SHP77 (cell line): Measurements from ENCODE around the gene ERP44.

Source experiments
- DNase-seq, 2 experiments: peaks; one replicate each; lab custom pipeline; 2025; lab: John Stamatoyannopoulos, UW

Gene ERP44

GRCh38 chr9:99936947-99937587 is 161.7 kb downstream of the ERP44 start:
- no peak for DNase-seq

- DNase-seq, result no peak
These were observed 167.5 kb downstream of the ERP44 start for GRCh38 chr9:99931155-99931840.

DNA sequence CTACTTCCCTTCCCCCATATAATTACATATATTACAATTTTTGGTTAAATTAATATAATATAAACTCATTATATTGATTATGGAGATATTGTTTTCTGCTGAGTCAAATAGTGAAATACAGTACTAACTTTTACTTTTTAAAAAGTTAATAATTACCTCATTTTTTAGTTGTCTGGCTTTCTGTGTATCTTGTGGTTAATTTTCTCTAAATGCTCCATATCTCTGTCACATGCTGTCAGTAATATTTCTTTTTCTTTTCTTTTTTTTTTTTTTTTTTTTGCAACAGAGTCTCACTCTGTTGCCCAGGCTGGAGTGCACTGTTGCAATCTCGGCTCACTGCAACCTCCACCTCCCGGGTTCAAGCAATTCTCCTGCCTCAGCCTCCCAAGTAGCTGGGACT is 169.1 kb downstream of the ERP44 start:
- no peak for DNase-seq
